Measurements from ENCODE around the gene HPCAL4.

The HPCAL4 gene

DNA sequence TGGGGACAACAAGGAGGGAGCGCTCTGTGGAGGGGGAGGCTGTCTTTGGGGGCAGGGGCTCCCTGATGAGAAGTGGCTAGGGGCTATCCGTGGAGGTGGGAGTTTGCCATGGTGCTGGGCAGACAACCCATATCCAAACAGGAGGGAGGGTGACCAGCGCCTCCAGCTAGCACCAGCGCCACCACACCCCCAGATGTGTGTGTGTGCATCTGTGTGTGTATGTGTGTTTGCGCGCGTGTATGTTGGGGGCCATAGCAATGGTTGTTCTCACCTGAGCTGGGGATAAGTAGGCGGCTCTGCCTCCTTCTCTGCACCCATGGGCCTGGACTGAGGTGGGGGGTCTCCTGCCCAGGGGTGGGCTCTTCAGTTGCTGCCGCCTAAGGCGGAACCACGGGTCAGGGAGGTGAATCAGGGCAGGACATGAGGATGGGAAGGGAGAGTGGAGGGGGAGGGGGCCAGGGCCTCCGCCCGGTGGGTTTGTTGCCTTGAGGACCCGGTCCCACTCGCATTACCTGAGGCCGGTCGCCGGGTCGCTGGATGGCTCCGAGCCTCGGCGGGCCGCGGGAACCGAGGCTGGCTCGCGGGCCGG is 345 bp downstream of the HPCAL4 start:
- no peaks in the 10 kb centered on the region for H3K9me3 ChIP-seq (replicated peaks; ENCODE audit: insufficient read depth, low read length)
- H3K79me2 ChIP-seq (ENCODE audit: low read length): no peaks in the 10 kb centered on the region
- peaks cover 19% of the 10 kb centered on the region for H3K4me1 ChIP-seq (ENCODE audit: low read length)
- H3F3A ChIP-seq (ENCODE audit: insufficient read depth, low read length): no peaks in the 10 kb centered on the region
- TF ChIP-seq EZH2 (optimal IDR thresholded peaks at IDR 0.05; ENCODE audit: low read depth, low read length): no peak
- TF ChIP-seq, protein P1, sequence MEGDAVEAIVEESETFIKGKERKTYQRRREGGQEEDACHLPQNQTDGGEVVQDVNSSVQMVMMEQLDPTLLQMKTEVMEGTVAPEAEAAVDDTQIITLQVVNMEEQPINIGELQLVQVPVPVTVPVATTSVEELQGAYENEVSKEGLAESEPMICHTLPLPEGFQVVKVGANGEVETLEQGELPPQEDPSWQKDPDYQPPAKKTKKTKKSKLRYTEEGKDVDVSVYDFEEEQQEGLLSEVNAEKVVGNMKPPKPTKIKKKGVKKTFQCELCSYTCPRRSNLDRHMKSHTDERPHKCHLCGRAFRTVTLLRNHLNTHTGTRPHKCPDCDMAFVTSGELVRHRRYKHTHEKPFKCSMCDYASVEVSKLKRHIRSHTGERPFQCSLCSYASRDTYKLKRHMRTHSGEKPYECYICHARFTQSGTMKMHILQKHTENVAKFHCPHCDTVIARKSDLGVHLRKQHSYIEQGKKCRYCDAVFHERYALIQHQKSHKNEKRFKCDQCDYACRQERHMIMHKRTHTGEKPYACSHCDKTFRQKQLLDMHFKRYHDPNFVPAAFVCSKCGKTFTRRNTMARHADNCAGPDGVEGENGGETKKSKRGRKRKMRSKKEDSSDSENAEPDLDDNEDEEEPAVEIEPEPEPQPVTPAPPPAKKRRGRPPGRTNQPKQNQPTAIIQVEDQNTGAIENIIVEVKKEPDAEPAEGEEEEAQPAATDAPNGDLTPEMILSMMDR (IDR thresholded peaks at IDR 0.05; ENCODE audit: low read length): no peak
- no peak for TF ChIP-seq EZH2phosphoT487 (IDR thresholded peaks at IDR 0.05; ENCODE audit: low read length)
- no peaks in the 10 kb centered on the region for H3K9me2 ChIP-seq (replicated peaks; ENCODE audit: insufficient read depth, low read length)
- no peak for DNase-seq
- H3K4me3 ChIP-seq (ENCODE audit: low read length): peak overlapping the region; percentile 55
- H2AFZ ChIP-seq (ENCODE audit: low read length): peak overlapping the region; percentile 87
- no peak overlapping the region for H3K27ac ChIP-seq (ENCODE audit: low read length)
- no peaks in the 10 kb centered on the region for H4K20me1 ChIP-seq (ENCODE audit: insufficient read depth, low read length)
- H3K4me2 ChIP-seq (ENCODE audit: low read depth, low read length): peak overlapping the region; percentile 97
- H3K36me3 ChIP-seq (replicated peaks; ENCODE audit: insufficient read depth, low read length): no peaks in the 10 kb centered on the region
- no peaks in the 10 kb centered on the region for H3K27me3 ChIP-seq (replicated peaks; ENCODE audit: insufficient read depth, low read length)
- H3K9ac ChIP-seq (ENCODE audit: low read length): peak overlapping the region; percentile 42; the same call in 1 of the 2 replicates

DNA sequence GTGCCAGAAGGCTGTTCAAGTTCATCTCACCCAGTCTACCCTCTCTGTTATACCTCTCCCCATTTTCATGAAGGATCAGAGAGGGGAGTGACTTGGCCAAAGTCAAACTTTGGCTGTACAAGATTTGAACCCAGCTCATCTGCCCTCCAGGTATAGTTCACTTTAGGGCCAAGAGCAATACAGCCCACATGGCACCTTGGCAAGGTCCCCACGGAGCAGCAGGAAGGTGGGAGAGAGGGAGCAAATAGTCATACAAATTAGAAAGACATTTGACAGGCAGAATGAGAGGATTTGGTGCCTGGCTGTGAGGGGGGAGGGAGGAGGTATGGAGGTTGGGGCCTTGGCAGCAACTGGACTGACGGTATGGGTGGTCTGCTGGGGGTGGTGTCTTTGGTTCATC is 1.0 kb downstream of the HPCAL4 start:
- H3F3A ChIP-seq (ENCODE audit: insufficient read depth, low read length): no peaks in the 10 kb centered on the region
- H3K27me3 ChIP-seq (replicated peaks; ENCODE audit: insufficient read depth, low read length): no peaks in the 10 kb centered on the region

DNA sequence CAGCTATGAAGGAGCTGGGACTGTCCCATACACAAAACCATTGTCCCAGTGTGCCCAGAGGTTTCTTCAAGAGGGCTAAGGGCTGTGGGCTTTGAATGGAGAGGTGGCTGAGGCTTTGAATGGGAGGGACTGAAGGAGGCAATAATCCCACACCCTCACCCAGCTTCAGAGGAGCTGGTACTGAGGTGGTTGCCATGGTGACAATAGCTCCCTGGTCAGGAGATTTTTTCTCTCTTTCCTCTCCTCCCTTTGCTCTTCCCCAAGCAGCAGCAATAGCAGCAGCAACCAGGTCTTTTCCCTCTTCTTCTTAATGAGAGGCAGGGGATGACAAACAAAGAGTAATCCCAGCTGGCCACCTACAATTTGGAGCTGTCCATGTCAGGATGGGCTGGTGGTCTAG is 1.6 kb downstream of the HPCAL4 start:
- TF ChIP-seq EZH2phosphoT487 (IDR thresholded peaks at IDR 0.05; ENCODE audit: low read length): no peak
- TF ChIP-seq, protein P1 (IDR thresholded peaks at IDR 0.05; ENCODE audit: low read length): no peak
- no peak for TF ChIP-seq EZH2 (optimal IDR thresholded peaks at IDR 0.05; ENCODE audit: low read depth, low read length)
- no peak for DNase-seq
- Histone ChIP-seq H3K27me3 (replicated peaks; ENCODE audit: insufficient read depth, low read length) (no peaks in the 10 kb centered on the region), H3K4me1 (ENCODE audit: low read length) (peaks cover 10% of the 10 kb centered on the region), H4K20me1 (ENCODE audit: insufficient read depth, low read length) (no peaks in the 10 kb centered on the region), H3K4me3 (ENCODE audit: low read length) (no peak overlapping the region), H3K27ac (ENCODE audit: low read length) (no peak overlapping the region), H3K4me2 (ENCODE audit: low read depth, low read length) (no peak overlapping the region), H3K9me2 (replicated peaks; ENCODE audit: insufficient read depth, low read length) (no peaks in the 10 kb centered on the region), H3K9me3 (replicated peaks; ENCODE audit: insufficient read depth, low read length) (no peaks in the 10 kb centered on the region), H3F3A (ENCODE audit: insufficient read depth, low read length) (no peaks in the 10 kb centered on the region), H2AFZ (ENCODE audit: low read length) (no peak overlapping the region), H3K9ac (ENCODE audit: low read length) (no peak overlapping the region), H3K36me3 (replicated peaks; ENCODE audit: insufficient read depth, low read length) (no peaks in the 10 kb centered on the region), H3K79me2 (ENCODE audit: low read length) (no peaks in the 10 kb centered on the region)

More for the DNA sequence above, 1.0 kb downstream of the HPCAL4 start:
- Histone ChIP-seq H3K4me2 (ENCODE audit: low read depth, low read length) (no peak overlapping the region), H3K9me2 (replicated peaks; ENCODE audit: insufficient read depth, low read length) (no peaks in the 10 kb centered on the region), H4K20me1 (ENCODE audit: insufficient read depth, low read length) (no peaks in the 10 kb centered on the region), H3K4me3 (ENCODE audit: low read length) (no peak overlapping the region), H3K36me3 (replicated peaks; ENCODE audit: insufficient read depth, low read length) (no peaks in the 10 kb centered on the region), H3K27ac (ENCODE audit: low read length) (no peak overlapping the region), H3K9ac (ENCODE audit: low read length) (no peak overlapping the region), H2AFZ (ENCODE audit: low read length) (no peak overlapping the region), H3K4me1 (ENCODE audit: low read length) (peaks cover 16% of the 10 kb centered on the region), H3K79me2 (ENCODE audit: low read length) (no peaks in the 10 kb centered on the region), H3K9me3 (replicated peaks; ENCODE audit: insufficient read depth, low read length) (no peaks in the 10 kb centered on the region)
- TF ChIP-seq, protein P1 (IDR thresholded peaks at IDR 0.05; ENCODE audit: low read length): no peak
- TF ChIP-seq EZH2phosphoT487 (IDR thresholded peaks at IDR 0.05; ENCODE audit: low read length) (no peak), EZH2 (optimal IDR thresholded peaks at IDR 0.05; ENCODE audit: low read depth, low read length) (no peak)
- DNase-seq: no peak
